NCI-H526 treated with DMSO at 0.1 percent for 48 hours (cell line): ENCODE data around the gene PAIP2B.

Experiments used
- DNase-seq: peaks from one replicate; lab custom pipeline; 2025; lab: John Stamatoyannopoulos, UW

Gene PAIP2B

GRCh38 chr2:71153585-71154224 is 73.2 kb downstream of the PAIP2B start:
- DNase-seq: no peak

- no peak for DNase-seq
These were observed 75.3 kb downstream of the PAIP2B start for GRCh38 chr2:71151620-71152019.

DNA sequence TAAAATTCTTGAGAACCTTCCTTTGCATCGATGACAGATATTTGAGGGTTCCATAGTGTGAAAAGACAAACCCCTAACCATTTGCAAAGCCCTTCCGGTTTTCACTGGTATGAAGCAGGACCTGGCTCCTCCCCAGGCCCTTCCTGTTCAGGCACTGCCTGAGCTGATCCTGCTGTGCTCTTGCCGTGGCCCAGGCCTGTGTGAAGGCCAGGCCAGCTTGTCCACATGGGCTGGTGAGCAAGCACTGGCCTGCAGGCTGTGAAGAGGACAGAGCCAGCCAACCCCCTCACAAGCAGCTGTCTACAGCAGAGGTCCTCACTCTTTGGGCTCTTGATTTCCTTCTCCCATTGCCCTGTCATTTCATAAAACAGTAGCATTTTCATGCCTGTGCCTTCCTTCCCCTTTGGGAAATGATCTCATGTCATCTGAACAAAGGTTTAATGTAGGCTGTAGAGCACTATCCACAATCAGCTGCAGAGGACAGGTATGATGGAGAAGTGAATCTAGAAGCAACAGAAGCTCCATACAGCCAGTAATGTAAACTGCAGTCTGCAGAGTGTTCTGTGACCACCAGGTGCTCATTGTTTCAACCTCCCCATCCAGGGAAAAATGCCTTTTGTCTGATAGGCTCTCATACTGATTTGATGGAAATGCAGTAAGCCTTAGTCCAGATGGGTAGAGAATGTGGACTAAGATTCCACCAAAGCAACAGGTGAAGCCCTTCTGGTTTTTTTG is 76.7 kb downstream of the PAIP2B start:
- DNase-seq: no peak

- no peak for DNase-seq
These were observed 78.3 kb downstream of the PAIP2B start for GRCh38 chr2:71148506-71149063.

- DNase-seq: no peak
These were observed 83.1 kb downstream of the PAIP2B start for GRCh38 chr2:71143782-71144181.

- DNase-seq: no peak
These were observed 90.7 kb downstream of the PAIP2B start for GRCh38 chr2:71136174-71136573.

DNA sequence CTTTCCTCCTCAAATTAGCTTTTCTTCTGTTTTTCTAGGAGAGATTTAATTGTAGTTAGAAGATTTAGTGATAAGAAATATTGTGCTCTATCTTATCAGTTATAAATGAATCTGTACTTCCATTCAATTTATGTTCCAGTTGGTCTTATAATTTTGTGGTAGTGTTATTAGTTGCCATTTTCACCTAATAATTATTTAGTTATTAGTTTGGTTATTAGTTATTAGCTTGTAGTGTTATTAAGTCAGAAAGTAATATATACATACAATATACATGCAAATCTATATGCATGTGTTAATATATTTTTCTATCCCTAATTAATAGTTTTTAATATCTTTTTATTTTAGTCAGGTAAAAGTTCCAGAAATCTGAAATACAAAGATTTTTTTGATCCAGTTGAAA is 93.3 kb downstream of the PAIP2B start:
- no peak for DNase-seq
